ENCODE measurements around the gene LUZP1.
"Not testable (repeated sequence)": the region's sequence is repeated elsewhere in the genome, so short reads cannot be mapped to it uniquely, and the experiment has no call there.

The LUZP1 gene

DNA sequence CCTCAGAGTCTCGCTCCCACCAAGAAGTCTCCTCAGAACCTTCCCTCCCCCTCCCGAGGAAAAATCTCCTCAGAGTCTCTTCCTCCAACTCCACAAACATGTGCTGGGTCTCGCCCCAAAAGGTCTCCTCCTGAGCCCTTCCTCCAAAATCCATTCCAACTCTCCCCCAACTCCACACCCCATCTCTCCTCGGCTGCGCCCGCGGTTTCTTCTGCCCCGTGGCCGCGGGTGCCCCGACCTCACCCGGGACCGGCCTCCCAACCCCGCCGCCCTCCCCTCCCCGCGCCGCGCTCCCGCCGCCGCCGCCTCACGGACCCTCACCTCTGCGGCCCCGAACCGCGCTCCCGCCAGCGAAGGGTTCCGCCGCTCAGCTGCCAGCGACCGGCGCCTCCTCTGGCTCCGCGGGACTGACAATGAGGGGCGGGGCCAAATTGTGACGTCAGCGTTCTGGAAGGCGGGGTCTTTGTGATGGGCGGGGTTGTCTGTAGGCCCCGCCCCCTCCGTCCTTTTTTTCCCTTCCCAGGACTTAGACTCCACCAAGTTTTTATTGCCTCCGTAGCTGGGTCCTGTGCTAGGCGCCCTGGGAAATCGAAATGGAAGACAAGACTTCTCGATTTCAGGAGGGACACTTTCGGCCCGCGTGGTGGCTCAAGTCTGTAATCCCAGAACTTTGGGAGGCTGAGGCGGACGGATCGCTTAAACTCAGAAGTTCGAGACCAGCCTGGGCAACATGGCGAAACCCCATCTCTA is at the start of gene LUZP1:
Gene LUZP1 (minus strand): TSS at position 412 of the 750 bp plus-strand sequence.
- DNase-seq: peak; percentile 83 to 85

DNA sequence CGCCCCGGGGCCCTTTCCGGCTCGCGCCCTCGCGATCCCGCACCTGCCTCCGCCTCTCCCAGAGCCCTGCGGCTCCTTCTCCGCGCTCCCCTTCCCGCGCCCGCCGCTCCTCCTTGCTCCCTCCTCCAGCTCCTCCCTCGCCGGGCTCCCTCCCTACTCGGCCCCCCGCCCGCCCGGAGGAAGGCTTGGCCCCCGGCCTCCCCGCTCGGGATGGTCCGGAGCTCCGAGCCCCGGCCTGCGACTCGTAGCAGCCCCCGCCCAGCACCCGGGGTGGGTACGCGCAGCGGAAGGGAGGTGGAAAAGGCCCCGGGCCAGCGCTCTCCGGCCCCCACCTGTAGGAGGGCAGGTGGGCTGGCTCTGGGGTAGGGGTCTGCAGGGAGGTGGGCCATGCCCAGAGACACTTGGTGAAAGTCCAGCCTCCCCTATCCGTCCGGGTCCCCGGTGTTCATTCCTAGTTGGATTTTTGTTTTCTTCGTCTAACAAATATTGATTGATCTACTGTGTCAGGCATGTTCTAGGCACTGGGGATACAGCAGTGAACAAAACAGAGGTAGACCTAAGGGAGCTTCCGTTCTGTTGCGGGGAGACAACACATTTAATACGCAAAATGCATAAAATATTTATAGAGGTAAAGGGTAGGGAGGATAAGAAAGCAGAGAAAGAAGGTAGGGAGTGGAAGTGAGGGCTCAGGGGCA is 48.9 kb upstream of the LUZP1 start, which contains the start of gene HTR1D:
Gene HTR1D (minus strand): TSS at position 82 of the 695 bp plus-strand sequence. CDS start 23,283 bp downstream, outside the sequence.
- peak in 1 of 2 experiments; percentile 10 for DNase-seq

DNA sequence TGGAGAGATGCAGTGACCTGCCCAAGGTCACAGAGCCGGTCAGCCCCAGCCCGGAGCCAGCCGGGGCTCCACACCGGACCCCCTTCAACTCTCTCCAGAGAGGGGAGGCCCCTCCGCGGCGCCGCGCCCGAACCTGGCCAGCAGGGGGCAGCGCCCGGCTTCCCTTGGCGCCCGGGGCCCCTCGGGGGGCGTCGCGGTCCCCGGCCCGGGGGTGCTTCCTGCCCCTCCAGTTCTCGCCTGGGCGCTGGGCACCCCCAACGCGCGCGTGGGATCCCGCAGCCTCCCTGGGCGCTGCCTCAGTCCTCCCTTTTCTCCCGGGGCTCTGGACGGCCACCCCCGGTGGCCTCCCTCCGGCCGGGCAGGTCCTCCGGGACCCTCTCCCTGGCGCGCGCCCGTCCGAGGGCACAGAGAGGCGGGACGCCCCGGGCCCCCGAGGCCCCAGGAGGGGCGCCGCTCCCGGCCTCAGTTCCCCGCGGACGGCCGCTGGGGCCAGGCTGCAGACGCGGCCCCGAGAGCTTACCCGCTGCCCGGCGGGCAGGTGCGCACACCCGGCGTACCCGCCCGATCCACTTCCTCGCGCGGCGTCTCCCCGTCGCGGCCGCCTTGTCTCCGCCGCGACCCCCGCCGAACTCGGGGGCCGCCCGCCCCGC is 48.2 kb upstream of the LUZP1 start:
- DNase-seq: peak; percentile 32 to 35

DNA sequence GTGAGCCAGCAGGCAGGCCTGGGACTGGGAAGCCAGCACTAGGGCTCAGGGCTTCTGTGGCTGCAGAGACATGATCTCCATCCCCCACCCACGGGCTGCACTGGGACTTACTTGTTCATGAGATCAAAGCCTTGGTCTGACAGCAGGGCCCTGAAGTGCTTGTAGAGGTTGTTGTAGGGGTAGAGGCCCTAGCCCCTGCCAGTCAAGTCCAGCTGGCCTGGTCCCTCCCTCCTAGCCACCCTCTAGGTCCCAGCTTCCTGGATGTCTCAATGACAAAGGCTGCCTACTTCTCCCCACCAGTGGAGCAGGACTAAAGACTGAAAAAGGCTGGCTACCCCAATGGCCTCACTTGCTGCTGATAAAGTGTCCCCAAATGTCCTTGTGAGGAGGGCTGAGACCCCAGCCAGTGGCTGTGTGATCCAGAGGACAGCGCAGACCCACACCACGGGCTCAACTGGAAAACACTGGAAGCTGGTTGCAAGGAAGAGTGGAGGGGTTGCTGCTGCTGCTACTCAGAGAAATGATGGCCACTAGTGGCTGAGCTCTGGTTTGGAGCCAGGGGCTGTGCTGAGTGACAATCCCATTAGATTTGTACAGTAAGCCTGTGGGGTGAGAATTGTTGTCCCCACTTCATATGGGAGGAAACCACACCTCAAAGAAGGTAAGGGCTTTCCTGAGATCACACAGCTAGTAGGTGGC is 47.2 kb upstream of the LUZP1 start:
- no peak for DNase-seq

DNA sequence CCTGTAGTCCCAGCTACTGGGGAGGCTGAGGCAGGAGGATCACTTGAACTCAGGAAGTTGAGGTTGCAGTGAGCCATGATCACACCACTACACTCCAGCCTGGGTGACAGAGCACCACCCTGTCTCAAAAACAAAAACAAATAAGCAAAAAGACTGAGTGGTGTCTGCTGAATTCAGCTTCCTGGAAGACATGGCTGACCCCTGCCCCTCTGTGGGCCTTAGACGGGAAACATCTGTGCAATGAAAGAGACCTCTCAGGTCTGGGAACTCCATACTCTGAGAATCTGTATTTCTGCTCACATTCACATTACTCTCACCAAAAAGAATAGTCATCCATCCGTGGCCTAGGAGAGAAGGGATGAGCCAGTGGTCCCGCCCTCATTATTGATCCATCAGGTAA is 46.6 kb upstream of the LUZP1 start:
- no peak for DNase-seq

DNA sequence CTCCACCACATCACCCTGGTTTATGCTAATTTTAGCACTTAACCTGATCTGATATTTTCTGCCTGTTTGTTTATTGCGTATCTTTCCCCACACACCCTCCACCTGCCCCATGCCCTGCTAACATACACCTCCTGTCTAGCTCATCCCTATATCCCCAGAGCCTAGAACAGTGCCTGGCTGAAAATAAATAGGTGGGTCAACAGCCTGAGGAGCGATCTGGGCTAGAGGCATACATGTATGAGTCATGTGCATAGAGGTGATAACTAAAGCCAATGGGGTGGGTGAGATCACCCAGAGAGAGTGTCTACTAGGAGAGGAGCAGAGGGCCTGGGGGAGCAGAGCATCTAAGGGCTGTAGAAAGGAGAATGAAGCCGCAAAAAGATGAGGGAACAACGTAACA is 46.0 kb upstream of the LUZP1 start:
- DNase-seq: no peak

DNA sequence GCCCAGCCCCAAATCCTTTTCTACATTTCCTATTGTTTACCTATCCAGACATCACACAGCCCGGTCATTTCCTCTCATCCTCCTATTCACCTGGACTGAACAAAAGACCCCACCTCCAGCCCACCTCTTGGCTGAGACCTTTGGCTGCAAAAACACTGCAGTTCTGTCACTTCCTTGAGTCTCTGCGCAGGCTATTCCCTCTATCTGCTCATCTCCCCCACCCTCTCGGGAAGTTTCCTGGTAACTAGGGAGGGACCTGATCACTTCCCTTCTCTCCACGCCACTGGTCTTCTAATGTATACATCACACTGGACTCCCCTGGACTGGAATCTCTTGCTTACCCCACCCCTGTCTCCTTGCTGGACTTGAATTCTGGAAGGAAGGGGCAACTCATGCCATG is 43.3 kb upstream of the LUZP1 start:
- DNase-seq: no peak

DNA sequence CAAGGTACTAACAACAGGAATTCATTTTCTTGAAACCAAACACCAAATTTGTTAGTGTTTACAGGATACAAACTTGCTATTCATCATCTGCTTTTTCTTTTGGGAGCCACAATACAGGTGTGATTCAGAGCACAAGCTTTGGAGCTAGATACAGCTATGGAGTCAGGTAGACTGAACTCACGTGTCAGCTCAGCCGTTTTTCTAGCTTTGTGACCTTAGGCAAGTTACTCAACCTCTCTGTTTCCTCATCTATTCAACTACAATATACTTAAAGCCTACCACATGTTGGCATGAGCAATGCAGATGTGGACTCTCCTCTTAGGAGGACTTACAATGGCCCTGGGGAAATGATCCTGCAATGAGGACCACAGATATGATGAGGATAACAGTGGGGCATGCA is 42.3 kb upstream of the LUZP1 start:
- DNase-seq: no peak

DNA sequence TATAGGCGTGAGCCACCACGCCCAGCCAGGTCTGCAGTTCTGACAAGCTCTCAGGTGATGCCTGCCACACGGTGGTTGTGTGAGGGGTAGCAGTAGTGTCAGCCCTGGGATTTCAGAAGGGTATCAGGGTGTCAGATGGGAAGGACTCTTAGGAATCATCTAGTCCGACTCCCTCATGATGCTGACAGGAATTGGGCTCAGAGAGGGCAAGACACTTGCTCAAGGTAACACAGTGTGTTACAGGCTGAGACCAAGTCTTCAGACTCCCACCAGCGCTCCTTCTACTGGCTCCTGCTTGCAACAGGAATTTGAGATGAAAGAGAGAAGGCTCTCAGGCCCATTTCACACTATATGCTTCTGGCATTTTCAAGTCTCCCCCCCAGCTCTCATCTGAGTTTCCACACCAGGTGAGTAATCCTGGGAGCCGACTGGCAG is 41.7 kb upstream of the LUZP1 start:
- DNase-seq: no peak

DNA sequence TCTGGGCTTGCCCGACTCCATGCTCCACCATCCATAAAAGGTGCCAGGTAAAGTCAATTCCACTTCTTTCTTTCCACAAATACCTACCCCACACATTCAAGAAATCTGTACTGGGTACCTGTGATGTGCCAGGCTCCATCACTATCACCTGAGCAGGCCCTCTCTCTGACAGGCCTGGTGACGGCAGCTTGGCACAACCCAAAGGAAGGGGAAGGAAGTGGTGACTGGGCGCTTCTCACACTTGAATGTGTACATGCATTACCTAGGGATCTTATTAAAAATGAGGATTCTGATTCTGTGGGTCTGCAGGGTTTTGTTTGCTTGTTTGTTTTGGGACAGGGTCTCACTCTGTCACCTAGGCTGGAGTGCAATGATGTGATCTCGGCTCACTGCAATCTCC is 41.1 kb upstream of the LUZP1 start:
- DNase-seq: no peak

DNA sequence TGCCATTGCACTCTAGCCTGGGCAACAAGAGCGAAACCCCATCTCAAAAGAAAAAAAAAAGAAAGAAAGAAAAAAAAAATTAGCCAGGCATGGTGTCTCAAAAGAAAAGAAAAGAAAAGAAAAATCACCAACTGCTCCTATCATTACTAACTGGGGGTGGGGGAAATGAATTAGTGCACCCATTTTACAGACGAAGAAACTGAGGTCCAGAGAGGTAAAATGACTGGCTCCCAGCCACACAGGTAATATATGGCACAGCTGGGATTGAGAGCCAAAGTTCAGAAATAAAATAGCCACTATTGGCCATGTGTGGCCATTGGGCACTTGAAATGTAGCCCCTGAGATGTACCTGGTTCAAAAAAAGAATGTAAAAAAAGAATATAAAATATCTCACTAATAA is 39.9 kb upstream of the LUZP1 start:
- no peak for DNase-seq

DNA sequence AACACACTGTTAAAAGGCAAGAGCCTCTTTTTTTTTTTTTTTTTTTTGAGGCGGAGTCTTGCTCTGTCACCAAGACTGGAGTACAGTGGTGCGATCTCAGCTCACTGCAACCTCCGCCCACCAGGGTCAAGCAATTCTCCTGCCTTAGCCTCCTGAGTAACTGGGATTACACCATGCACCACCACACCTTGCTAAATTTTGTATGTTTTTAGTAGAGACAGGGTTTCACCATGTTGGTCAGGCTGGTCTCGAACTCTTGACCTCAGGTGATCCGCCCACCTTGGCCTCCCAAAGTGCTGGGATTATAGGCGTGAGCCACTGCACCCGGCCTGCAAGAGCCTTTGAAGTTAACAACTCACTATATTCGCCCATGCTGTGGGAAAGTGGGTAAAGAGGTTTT is 39.1 kb upstream of the LUZP1 start:
- not testable (repeated sequence) for DNase-seq

DNA sequence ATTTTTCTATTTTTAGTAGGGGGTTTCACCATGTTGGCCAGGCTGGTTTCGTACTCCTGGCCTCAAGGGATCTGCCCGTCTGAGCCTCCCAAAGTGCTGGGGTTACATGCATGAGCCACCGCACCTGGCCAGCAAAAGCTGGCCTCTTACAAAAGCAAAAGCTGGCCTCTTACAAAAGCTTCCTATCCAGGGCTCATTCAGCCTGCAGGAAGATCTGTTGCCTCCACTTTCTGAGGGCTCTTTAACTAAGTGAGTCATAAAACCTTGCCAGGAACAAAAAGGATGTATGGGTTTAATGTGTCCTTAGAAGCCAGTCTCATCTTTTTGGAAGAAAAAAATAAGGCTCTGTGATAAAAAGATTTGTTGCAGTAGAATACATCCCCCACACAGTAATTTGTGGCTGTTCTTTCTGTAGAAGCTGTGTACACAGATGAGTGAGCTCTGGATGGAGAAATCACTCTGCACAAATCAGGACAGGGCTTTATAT is 33.6 kb upstream of the LUZP1 start:
- no peak for DNase-seq

DNA sequence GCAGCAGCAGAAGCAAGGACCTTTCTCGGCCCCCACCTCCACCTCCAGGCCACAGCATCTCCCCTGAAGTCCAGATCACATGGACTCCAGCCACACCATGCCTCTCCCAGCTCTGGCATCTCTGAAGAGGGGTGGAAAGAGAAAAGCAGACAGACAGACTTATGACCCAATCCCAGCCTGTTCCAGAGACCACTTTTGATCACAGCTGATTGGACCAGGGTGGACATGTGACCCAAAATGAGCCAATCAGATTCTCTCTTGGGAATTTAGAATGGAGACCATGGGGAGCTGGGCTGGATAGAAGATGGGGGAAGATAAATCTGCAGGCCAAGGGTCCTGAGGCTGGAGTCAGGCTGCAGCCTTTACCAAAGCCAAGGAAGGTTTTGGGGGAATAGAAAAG is 32.2 kb upstream of the LUZP1 start:
- DNase-seq: no peak

DNA sequence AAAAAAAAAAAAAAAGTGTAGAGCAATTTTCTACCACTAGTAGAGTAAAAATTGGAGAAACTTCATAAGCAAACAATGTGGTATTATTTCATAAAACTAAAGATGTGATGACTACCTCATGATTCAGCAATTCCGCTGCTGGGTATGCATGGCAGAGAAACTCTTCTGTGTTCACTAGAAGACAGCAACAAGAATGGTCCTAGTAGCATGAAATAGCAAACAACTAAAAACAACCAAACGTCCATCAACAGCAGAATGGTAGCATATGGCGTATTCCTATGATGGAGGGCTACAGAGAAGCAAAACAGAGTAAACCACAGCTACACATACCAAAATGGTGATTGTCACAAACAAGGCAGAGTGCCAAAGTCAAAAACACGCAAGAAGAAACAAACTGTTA is 29.7 kb upstream of the LUZP1 start:
- DNase-seq: no peak

DNA sequence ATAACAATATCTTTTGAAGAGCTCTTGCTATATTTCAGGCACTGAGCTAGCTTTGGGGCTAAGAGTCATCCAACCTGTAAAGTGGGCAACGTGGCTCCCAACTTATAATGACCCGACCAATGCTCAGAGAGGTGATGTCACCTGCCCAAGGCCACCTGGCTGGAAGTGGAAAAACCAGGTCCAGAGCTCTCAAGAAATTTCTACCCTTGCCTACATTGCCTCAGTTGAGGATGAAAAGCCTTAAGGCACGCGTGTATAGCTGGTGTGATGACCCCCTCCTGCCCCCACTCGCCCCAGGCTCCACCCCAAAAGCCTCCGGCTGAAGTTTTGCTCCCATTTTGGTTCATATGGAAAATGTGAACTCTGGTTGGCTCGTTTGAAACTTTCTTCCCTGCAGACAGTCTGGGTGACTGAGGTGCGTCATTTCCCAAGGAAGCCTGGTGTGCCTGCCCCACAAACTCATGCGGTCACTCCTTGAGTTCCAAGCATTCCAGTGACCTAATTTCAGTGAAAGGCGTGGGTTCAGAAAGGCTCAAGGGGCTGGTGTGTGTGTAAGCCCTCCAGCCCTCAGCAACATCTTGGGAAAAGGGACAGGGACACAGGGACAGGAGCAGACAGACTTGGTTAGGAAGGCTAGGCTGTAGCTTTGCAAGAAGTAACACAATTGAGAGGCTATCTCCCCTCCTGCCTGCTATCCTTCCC is 28.1 kb upstream of the LUZP1 start:
- DNase-seq: no peak

DNA sequence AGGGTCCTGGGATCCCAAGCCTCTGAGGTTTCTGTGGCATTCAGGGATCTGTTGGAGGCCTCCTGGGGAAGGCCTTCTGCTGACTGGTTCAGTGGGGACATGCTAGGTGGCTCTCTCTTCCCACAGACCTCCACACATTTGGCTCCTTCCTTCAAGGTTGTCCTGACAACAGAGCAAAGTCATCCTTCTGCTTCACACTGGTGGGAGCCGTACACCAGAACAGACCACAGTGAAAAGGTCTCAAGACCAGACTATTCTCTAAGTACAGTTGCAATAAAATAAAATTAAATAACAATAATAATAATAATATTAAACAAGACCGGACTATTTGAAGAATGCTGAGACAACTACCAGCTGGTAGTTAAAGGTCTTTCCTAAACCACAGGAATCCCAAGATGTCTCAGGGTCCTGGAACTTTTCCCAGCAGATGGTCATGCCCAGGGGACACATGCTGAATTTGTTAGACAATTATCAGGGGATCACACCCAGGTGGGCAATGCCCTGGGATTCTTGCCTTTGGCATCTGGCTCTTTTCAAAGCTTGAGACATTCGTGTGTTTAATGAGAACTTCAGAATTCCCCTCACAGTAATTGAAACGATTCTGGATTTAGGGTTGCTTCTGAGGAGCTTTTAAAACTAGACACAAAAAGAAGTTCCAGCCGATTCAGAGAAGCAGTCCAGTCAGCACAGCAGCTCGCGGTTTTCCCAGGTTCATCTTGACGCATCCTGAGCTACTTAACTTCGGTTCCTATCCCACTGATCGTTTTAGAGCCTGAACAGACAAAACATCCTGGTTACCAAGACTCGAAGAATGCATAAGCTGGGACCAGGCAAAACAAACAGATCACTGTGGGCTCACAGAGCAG is 25.7 kb upstream of the LUZP1 start:
- DNase-seq: no peak

DNA sequence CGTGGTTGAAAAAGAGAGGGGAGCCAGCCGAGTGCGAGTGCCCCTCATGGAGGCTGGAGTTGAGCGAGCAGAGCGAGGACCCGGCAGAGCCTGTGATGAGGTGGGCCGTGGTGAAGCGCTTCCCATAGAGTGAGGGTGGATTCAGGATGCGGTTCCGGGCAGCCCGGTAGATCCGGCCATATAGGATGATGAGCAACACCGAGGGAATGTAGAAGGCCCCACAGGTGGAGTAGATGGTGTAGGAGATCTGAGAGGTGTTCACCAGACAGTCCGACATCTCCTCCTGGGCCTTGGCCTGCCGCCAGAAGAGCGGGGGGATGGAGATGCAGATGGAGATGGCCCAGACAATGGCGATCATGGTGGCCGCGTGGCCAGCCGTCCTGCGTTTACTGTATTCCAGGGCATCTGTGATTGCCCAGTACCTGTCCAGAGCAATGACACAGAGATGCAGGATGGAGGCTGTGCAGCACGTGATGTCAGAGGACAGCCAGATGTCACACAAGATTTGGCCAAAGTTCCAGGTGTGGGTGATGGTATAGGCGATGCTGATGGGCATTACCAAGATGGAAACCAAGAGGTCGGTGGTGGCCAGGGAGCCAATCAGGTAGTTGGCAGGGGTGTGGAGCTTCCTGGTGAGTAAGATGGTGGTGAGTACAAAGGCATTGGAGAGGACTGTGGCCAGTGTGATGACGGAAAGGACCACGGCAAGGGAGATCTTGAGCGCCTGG is 24.9 kb upstream of the LUZP1 start:
- no peak for DNase-seq

DNA sequence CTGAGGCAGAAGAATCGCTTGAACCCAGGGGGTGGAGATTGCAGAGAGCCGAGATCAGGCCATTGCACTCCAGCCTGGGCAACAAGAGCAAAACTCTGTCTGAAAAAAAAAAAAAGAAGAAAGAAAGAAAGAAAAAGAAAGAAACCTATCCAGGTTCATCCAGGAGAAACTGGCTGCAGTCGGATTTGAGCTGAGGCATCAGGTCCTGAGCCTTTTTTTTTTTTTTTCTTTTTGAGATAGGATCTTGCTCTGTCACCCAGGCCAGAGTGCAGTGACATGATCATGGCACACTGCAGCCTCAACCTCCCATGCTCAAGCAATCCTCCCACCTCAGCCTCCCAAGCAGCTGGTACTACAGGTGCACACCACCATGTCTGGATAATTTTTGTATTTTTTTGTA is 22.5 kb upstream of the LUZP1 start:
- no peak for DNase-seq

DNA sequence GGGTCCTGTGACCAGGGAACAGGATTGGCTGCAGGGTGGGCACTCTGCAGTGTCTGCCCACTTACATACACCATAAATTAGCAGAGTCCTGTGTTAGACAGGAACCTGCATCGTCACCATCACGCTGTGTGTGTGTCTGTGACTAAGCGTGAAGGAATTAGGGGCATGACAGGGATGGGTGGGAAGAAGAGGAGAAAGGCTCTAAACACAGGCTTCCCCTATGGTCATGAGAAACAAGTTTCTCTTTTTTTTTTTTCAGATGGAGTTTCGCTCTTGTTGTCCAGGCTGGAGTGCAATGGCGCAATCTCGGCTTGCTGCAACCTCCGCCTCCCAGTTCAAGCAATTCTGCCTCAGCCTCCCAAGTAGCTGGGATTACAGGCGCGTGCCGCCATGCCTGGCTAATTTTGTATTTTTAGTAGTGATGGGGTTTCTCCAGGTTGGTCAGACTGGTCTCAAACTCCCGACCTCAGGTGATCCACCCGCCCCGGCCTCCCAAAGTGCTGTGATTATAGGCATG is 20.3 kb upstream of the LUZP1 start:
- DNase-seq: not testable (repeated sequence)

Data from activated CD4-positive, alpha-beta T cell treated with anti-CD3 and anti-CD28 coated beads, Interleukin-2, amount 50 U/mL, for 48 hours (primary cell).